Measurements from ENCODE around the gene TARS3. TPM values are rescaled to one million over a fixed set of nuclear protein-coding genes. Genes with fewer than 3 reads are reported as not detected.

Gene TARS3
- 5.1 and 5.2 TPM in 2 replicates for total RNA-seq

GRCh38 chr15:101723874-101724674 lies at the start of gene TARS3:
TSS of gene TARS3 (minus strand) at chr15:101724473. CDS start at chr15:101724387, 86 bp downstream.

GRCh38 chr15:101652098-101652785 lies 72.0 kb downstream of the TARS3 start, which contains the start of gene TM2D3:
TSS of gene TM2D3 (minus strand) at chr15:101652381. CDS start at chr15:101652361, 20 bp downstream.

Other genes with a start within 250 kb of the TARS3 start
- gene PCSK6, start 234.8 kb downstream of the TARS3 start, total RNA-seq = 7.8 and 12.5 TPM in 2 replicates
- gene TM2D3, start 72.1 kb downstream of the TARS3 start, total RNA-seq = 15.4 and 21.3 TPM in 2 replicates
- not detected in 2 replicates for gene OR4F6, start 79.0 kb upstream of the TARS3 start, total RNA-seq
- not detected in 2 replicates for gene OR4F15, start 87.7 kb upstream of the TARS3 start, total RNA-seq

Measured in airway epithelial cell (primary cell).